Motor neuron (in vitro differentiated cells): ENCODE data around the gene KRTAP29-1. TPM values are rescaled to one million over a fixed set of nuclear protein-coding genes. Genes with fewer than 3 reads are reported as not detected.

Experiments used
- total RNA-seq, 8 experiments: library from RNA; unstranded; fragments of 300-600 nt; gene quantifications; 2 replicates each; pipeline versions ENCODE4 v1.2.3 to v1.2.4, GENCODE V29; 2022

The KRTAP29-1 gene
- total RNA-seq, 8 experiments from 2014 or later: 0.57 TPM; not detected in 7

Other genes with a start within 250 kb of the KRTAP29-1 start
- not detected for gene KRTAP2-2, start 247.6 kb downstream of the KRTAP29-1 start, total RNA-seq
- gene KRTAP2-3, start 242.7 kb downstream of the KRTAP29-1 start, total RNA-seq: under 1 TPM in 1 of 8 experiments, not detected in 7; 0.33 TPM
- gene KRTAP2-4, start 237.0 kb downstream of the KRTAP29-1 start, total RNA-seq: not detected
- gene KRTAP4-7, start 218.7 kb downstream of the KRTAP29-1 start, total RNA-seq: under 1 TPM in 1 of 8 experiments, not detected in 7; 0.52 TPM
- under 1 TPM in 2 of 8 experiments, not detected in 6; 0.25 to 0.33 TPM for gene KRTAP4-8, start 204.7 kb downstream of the KRTAP29-1 start, total RNA-seq
- gene KRTAP4-16, start 200.6 kb downstream of the KRTAP29-1 start, total RNA-seq: under 1 TPM in 1 of 8 experiments, not detected in 7; 0.47 TPM
- under 1 TPM in 3 of 8 experiments, not detected in 5; 0.33 to 0.41 (median 0.38) TPM for gene KRTAP4-9, start 197.5 kb downstream of the KRTAP29-1 start, total RNA-seq
- gene KRTAP4-11, start 184.5 kb downstream of the KRTAP29-1 start, total RNA-seq: under 1 TPM in 2 of 8 experiments, not detected in 6; 0.18 to 0.38 TPM
- under 1 TPM in 2 of 8 experiments, not detected in 6; 0.38 to 0.41 TPM for gene KRTAP4-12, start 178.7 kb downstream of the KRTAP29-1 start, total RNA-seq
- gene KRTAP4-6, start 162.3 kb downstream of the KRTAP29-1 start, total RNA-seq: under 1 TPM in 2 of 8 experiments, not detected in 6; 0.17 to 0.47 TPM
- not detected for gene KRTAP4-5, start 153.0 kb downstream of the KRTAP29-1 start, total RNA-seq
- under 1 TPM in 1 of 8 experiments, not detected in 7; 0.18 TPM for gene KRTAP4-4, start 142.1 kb downstream of the KRTAP29-1 start, total RNA-seq
- gene KRTAP4-3, start 134.6 kb downstream of the KRTAP29-1 start, total RNA-seq: not detected
- not detected for gene KRTAP4-2, start 124.6 kb downstream of the KRTAP29-1 start, total RNA-seq
- gene KRTAP4-1, start 117.9 kb downstream of the KRTAP29-1 start, total RNA-seq: not detected
- gene KRTAP9-1, start 113.0 kb downstream of the KRTAP29-1 start, total RNA-seq: not detected
- under 1 TPM in 1 of 8 experiments, not detected in 7; 0.85 TPM for gene KRTAP9-2, start 76.2 kb downstream of the KRTAP29-1 start, total RNA-seq
- under 1 TPM in 1 of 8 experiments, not detected in 7; 0.21 TPM for gene KRTAP9-3, start 70.4 kb downstream of the KRTAP29-1 start, total RNA-seq
- gene KRTAP9-8, start 64.9 kb downstream of the KRTAP29-1 start, total RNA-seq: not detected
- not detected for gene KRTAP9-4, start 53.2 kb downstream of the KRTAP29-1 start, total RNA-seq
- under 1 TPM in 1 of 8 experiments, not detected in 7; 0.28 TPM for gene KRTAP9-9, start 47.5 kb downstream of the KRTAP29-1 start, total RNA-seq
- not detected for gene KRTAP9-6, start 37.5 kb downstream of the KRTAP29-1 start, total RNA-seq
- under 1 TPM in 1 of 8 experiments, not detected in 7; 0.45 TPM for gene KRTAP9-7, start 27.2 kb downstream of the KRTAP29-1 start, total RNA-seq
- gene KRTAP16-1, start 6.5 kb upstream of the KRTAP29-1 start, total RNA-seq: under 1 TPM in 4 of 8 experiments, not detected in 4; 0.17 to 1.00 (median 0.27) TPM
- under 1 TPM in 1 of 8 experiments, not detected in 7; 0.57 TPM for gene KRTAP17-1, start 12.9 kb upstream of the KRTAP29-1 start, total RNA-seq
- not detected for gene KRT33A, start 48.0 kb upstream of the KRTAP29-1 start, total RNA-seq
- gene KRT33B, start 67.0 kb upstream of the KRTAP29-1 start, total RNA-seq: under 1 TPM in 1 of 8 experiments, not detected in 7; 0.13 TPM
- gene KRT34, start 79.5 kb upstream of the KRTAP29-1 start, total RNA-seq: under 1 TPM in 2 of 8 experiments, not detected in 6; 0.14 TPM
- under 1 TPM in 2 of 8 experiments, not detected in 6; 0.32 to 0.38 TPM for gene KRT31, start 94.8 kb upstream of the KRTAP29-1 start, total RNA-seq
- under 1 TPM in 3 of 8 experiments, not detected in 5; 0.05 to 0.41 (median 0.33) TPM for gene KRT37, start 121.7 kb upstream of the KRTAP29-1 start, total RNA-seq
- under 1 TPM in 3 of 8 experiments, not detected in 5; 0.11 to 0.92 (median 0.71) TPM for gene KRT38, start 138.1 kb upstream of the KRTAP29-1 start, total RNA-seq
- under 1 TPM in 1 of 8 experiments, not detected in 7; 0.05 TPM for gene KRT32, start 164.5 kb upstream of the KRTAP29-1 start, total RNA-seq
- under 1 TPM in 4 of 8 experiments, not detected in 4; 0.09 to 0.24 (median 0.17) TPM for gene KRT35, start 178.3 kb upstream of the KRTAP29-1 start, total RNA-seq
- under 1 TPM in 2 of 8 experiments, not detected in 6; 0.19 to 0.25 TPM for gene KRT36, start 187.1 kb upstream of the KRTAP29-1 start, total RNA-seq
- 1 to 10 TPM in 1 of 8 experiments, under 1 TPM in 3, not detected in 4; 0.32 to 1.9 (median 0.67) TPM for gene KRT13, start 202.8 kb upstream of the KRTAP29-1 start, total RNA-seq
- 1 to 10 TPM in 2 of 8 experiments, under 1 TPM in 5, not detected in 1; 0.11 to 4.0 (median 0.25) TPM for gene KRT15, start 216.0 kb upstream of the KRTAP29-1 start, total RNA-seq
- 1 to 10 TPM in 3 of 8 experiments, under 1 TPM in 3, not detected in 2; 0.29 to 6.2 (median 0.86) TPM for gene KRT19, start 225.5 kb upstream of the KRTAP29-1 start, total RNA-seq